Endodermal cell (in vitro differentiated cells): ENCODE measurements around the gene CELF2. TPM values are rescaled to one million over a fixed set of nuclear protein-coding genes. Genes with fewer than 3 reads are reported as not detected.

Experiments used
- DNase-seq: peaks from one replicate; pipeline ENCODE4 v3.0.0-alpha.2; 2017
- H3K27ac ChIP-seq: 2 replicates; pipeline ENCODE4 v1.5.1; 2013; ENCODE audit warnings: mild to moderate bottlenecking, low read depth, low read length, moderate library complexity
- H3K27me3 ChIP-seq: 2 replicates; pipeline ENCODE4 v1.6.1; 2013; ENCODE audit warnings: mild to moderate bottlenecking, low read length, moderate library complexity; ENCODE audit not compliant: insufficient read depth, control insufficient read depth, poor library complexity, severe bottlenecking
- H3K36me3 ChIP-seq: 2 replicates; pipeline ENCODE4 v1.7.0; 2013; ENCODE audit warnings: mild to moderate bottlenecking, low read length, moderate library complexity; ENCODE audit not compliant: control insufficient read depth, insufficient read depth
- H3K4me1 ChIP-seq: one replicate; pipeline ENCODE4 v1.7.0; 2013; ENCODE audit warnings: low read length; ENCODE audit not compliant: control insufficient read depth, insufficient read depth
- H3K4me3 ChIP-seq: 2 replicates; pipeline ENCODE4 v1.5.1; 2013; ENCODE audit warnings: mild to moderate bottlenecking, low read length, moderate library complexity
- H3K9ac ChIP-seq: 2 replicates; pipeline ENCODE4 v1.6.1; 2013; ENCODE audit warnings: mild to moderate bottlenecking, low read length, moderate library complexity; ENCODE audit not compliant: poor library complexity, severe bottlenecking; ENCODE audit errors: extremely low read depth
- H3K9me3 ChIP-seq: 2 replicates; pipeline ENCODE4 v1.6.1; 2013; ENCODE audit warnings: mild to moderate bottlenecking, low read length, moderate library complexity; ENCODE audit not compliant: control insufficient read depth
- H3K27ac Mint-ChIP-seq: 2 replicates; pipeline ENCODE4 v1.8.0; 2020; ENCODE audit warnings: mixed read lengths
- H3K27me3 Mint-ChIP-seq: 2 replicates; pipeline ENCODE4 v1.8.0; 2021; ENCODE audit warnings: mild to moderate bottlenecking, mixed read lengths; ENCODE audit not compliant: insufficient read depth
- H3K36me3 Mint-ChIP-seq: 2 replicates; pipeline ENCODE4 v1.8.0; 2020; ENCODE audit warnings: low read depth, mixed read lengths
- H3K4me1 Mint-ChIP-seq: 2 replicates; pipeline ENCODE4 v1.8.0; 2020; ENCODE audit warnings: mixed read lengths
- H3K4me3 Mint-ChIP-seq: 2 replicates; pipeline ENCODE4 v1.8.0; 2020; ENCODE audit warnings: mild to moderate bottlenecking, moderate library complexity, mixed read lengths
- H3K9me3 Mint-ChIP-seq: 2 replicates; pipeline ENCODE4 v1.8.0; 2020; ENCODE audit warnings: mild to moderate bottlenecking, mixed read lengths
- CTCF ChIP-seq: fragments of 200-600 bp; sonication (generic); conservative IDR thresholded peaks from 2 replicates; pipeline ENCODE4 v1.5.0; 2021; ENCODE audit warnings: antibody characterized with exemption, mild to moderate bottlenecking
- WGBS, 2 experiments: methylation state at CpG; one replicate each; pipeline versions ENCODE4 v1.1.5 to v1.1.7; 2013; ENCODE audit warnings: missing lambda C conversion rate in 2 of 2, mixed read lengths in 1 of 2; ENCODE audit not compliant: insufficient coverage in 1 of 2, insufficient read length in 1 of 2; 5-methylcytosine and 5-hydroxymethylcytosine counted together
- total RNA-seq, 2 donors: library from RNA; stranded (reverse); fragmentation: NEBNext Ultra II Directional in 1 of 2; extraction: Animal tissue kit (Norgen Biotek cat#: 25700) in 1 of 2; gene quantifications; 2 replicates in 1 of 2; 3 replicates in 1 of 2; pipeline ENCODE4 v1.2.1, GENCODE V29; 2021

CELF2 gene
- total RNA-seq, 2 donors from 2014 or later: 79.9 to 96.1 TPM

- no peaks in the 10 kb centered on the region for H3K27me3 Mint-ChIP-seq
- Histone ChIP-seq H3K36me3 (peaks cover 41% of the 10 kb centered on the region), H3K9ac (peak overlapping the region; percentile 12), H3K4me1 (peaks cover 7% of the 10 kb centered on the region), H3K27me3 (no peaks in the 10 kb centered on the region), H3K27ac (no peak overlapping the region), H3K4me3 (no peak overlapping the region), H3K9me3 (peaks cover 8% of the 10 kb centered on the region)
- peaks cover 10% of the 10 kb centered on the region for H3K9me3 Mint-ChIP-seq
- H3K4me1 Mint-ChIP-seq: peaks cover 29% of the 10 kb centered on the region
- H3K4me3 Mint-ChIP-seq: no peak overlapping the region
- WGBS, 2 experiments: 76 to 85% methylated on average over 5 to 6 of the region's 6 CpGs
- H3K27ac Mint-ChIP-seq: no peak overlapping the region
- peak; percentile 33 for DNase-seq
- no peak for TF ChIP-seq CTCF
- peaks cover 31% of the 10 kb centered on the region for H3K36me3 Mint-ChIP-seq
Measured at GRCh38 chr10:11189582-11190376, 172.1 kb downstream of the CELF2 start.

- no peak overlapping the region for H3K27ac Mint-ChIP-seq
- 91 to 95% methylated on average over 5 of the region's 5 CpGs for WGBS, 2 experiments
- Histone ChIP-seq H3K4me3 (no peak overlapping the region), H3K4me1 (peaks cover 7% of the 10 kb centered on the region), H3K9ac (no peak overlapping the region), H3K36me3 (peaks cover 41% of the 10 kb centered on the region), H3K27me3 (no peaks in the 10 kb centered on the region), H3K9me3 (no peaks in the 10 kb centered on the region), H3K27ac (no peak overlapping the region)
- no peak for TF ChIP-seq CTCF
- H3K36me3 Mint-ChIP-seq: peaks cover 33% of the 10 kb centered on the region
- no peaks in the 10 kb centered on the region for H3K9me3 Mint-ChIP-seq
- H3K4me1 Mint-ChIP-seq: peaks cover 29% of the 10 kb centered on the region
- H3K27me3 Mint-ChIP-seq: no peaks in the 10 kb centered on the region
- DNase-seq: peak; percentile 25
- H3K4me3 Mint-ChIP-seq: no peak overlapping the region
Measured at GRCh38 chr10:11191190-11191589, 173.5 kb downstream of the CELF2 start.

GRCh38 chr10:11191678-11192077 lies 174.0 kb downstream of the CELF2 start:
- H3K36me3 ChIP-seq: peaks cover 44% of the 10 kb centered on the region
- WGBS, 2 experiments: 88 to 100% methylated on average over 1 to 5 of the region's 5 CpGs
- H3K4me1 Mint-ChIP-seq: peaks cover 29% of the 10 kb centered on the region

More at GRCh38 chr10:11191678-11192077, 174.0 kb downstream of the CELF2 start:
- no peak for DNase-seq
- H3K27me3 ChIP-seq: no peaks in the 10 kb centered on the region
- H3K36me3 Mint-ChIP-seq: peaks cover 36% of the 10 kb centered on the region
- no peak overlapping the region for H3K4me3 Mint-ChIP-seq
- peaks cover 7% of the 10 kb centered on the region for H3K4me1 ChIP-seq
- no peak overlapping the region for H3K4me3 ChIP-seq
- no peak for TF ChIP-seq CTCF
- H3K9ac ChIP-seq: no peak overlapping the region
- no peak overlapping the region for H3K27ac ChIP-seq
- H3K27ac Mint-ChIP-seq: no peak overlapping the region
- no peaks in the 10 kb centered on the region for H3K27me3 Mint-ChIP-seq
- no peaks in the 10 kb centered on the region for H3K9me3 ChIP-seq
- H3K9me3 Mint-ChIP-seq: no peaks in the 10 kb centered on the region
